ENCODE data around the gene SIAH1.
"Not testable (repeated sequence)": the region's sequence is repeated elsewhere in the genome, so short reads cannot be mapped to it uniquely, and the experiment has no call there.

The SIAH1 gene

DNA sequence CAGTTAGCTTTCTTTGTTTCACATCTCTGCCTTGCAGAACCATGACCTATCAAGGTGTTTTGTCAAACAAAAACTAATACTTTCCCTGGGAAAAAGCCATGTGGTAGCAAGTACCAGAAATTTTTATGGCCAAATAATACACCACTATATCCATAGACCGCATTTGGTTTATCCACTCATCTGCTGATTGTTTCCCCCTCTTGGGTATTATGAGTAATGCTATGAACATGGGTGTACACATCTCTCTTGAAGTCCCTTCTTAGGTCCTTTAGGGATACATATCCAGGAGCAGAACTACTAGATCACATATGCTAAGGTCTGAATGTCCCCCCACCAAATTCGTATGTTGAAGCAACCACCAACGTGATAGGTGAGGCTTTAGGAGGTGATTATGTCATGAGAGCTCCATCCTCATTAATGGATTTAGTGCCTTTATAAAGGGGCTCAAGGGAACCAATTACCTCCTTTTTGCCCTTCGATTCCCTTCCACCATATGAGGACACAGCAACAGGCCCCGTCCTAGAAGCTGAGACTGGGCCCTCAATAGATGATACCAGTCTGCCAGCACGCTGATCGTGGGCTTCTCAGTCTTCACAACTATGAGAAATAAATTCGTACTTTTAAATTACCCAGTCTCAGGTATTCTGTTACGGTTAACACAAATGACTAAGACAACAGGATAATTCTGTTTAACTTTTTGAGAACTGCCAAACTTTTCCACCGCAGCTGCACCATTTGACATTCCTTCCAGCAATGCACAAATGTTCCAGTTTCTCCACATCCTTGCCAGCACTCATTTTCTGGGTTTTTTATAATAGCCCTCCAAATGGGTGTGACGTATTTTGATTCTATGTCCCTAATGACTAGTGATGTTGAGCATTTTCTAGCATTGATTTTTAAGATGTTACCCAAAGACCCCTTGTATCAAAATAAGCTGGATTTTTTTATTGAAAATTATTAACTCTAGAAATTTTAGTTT is 30.0 kb downstream of the SIAH1 start:
- no peaks in the 10 kb centered on the region for H3K27me3 ChIP-seq (ENCODE audit: insufficient read depth, low read length)
- no peak overlapping the region for H3K4me3 ChIP-seq (ENCODE audit: low read length)

DNA sequence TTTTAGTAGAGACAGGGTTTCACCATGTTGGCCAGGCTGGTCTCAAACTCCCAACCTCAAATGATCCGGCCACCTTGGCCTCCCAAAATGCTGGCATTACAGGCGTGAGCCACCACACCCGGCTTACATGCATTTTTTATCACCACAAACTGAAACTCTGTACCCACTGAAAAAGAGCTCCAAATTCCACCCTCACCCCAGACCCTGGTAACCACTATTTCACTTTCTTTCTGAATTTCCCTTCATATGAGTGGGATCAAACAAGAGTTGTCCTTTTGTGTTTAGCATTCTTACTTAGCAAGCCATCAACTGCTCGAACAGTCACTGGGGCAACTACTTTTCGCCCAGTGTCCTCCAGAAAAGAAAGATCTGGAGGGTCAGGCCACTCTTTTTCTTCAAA is 30.8 kb downstream of the SIAH1 start:
- H3K4me3 ChIP-seq (ENCODE audit: low read length); H3K4me1 ChIP-seq (ENCODE audit: insufficient read depth, low read length); H2AFZ ChIP-seq (ENCODE audit: low read depth, low read length); H3K9me3 ChIP-seq (ENCODE audit: low read length); H3K27me3 ChIP-seq (ENCODE audit: insufficient read depth, low read length): not testable (repeated sequence)
- peaks cover 50% of the 10 kb centered on the region for H3K36me3 ChIP-seq (ENCODE audit: insufficient read depth, low read length)

More for the DNA sequence above, 30.0 kb downstream of the SIAH1 start:
- peaks cover 43% of the 10 kb centered on the region for H3K36me3 ChIP-seq (ENCODE audit: insufficient read depth, low read length)
- H3K4me1 ChIP-seq (ENCODE audit: insufficient read depth, low read length): no peaks in the 10 kb centered on the region
- H3K9me3 ChIP-seq (ENCODE audit: low read length): no peaks in the 10 kb centered on the region
- no peak overlapping the region for H2AFZ ChIP-seq (ENCODE audit: low read depth, low read length)

- H2AFZ ChIP-seq (ENCODE audit: low read depth, low read length): no peak overlapping the region
- H3K4me3 ChIP-seq (ENCODE audit: low read length): no peak overlapping the region
- no peaks in the 10 kb centered on the region for H3K9me3 ChIP-seq (ENCODE audit: low read length)
- H3K4me1 ChIP-seq (ENCODE audit: insufficient read depth, low read length): no peaks in the 10 kb centered on the region
- peaks cover 56% of the 10 kb centered on the region for H3K36me3 ChIP-seq (ENCODE audit: insufficient read depth, low read length)
- H3K27me3 ChIP-seq (ENCODE audit: insufficient read depth, low read length): no peaks in the 10 kb centered on the region
Observed at GRCh38 chr16:48353565-48354163, 31.5 kb downstream of the SIAH1 start.

GRCh38 chr16:48352648-48353390 is 32.4 kb downstream of the SIAH1 start:
- Histone ChIP-seq H3K36me3 (ENCODE audit: insufficient read depth, low read length) (peaks cover 57% of the 10 kb centered on the region), H3K4me1 (ENCODE audit: insufficient read depth, low read length) (peaks cover 6% of the 10 kb centered on the region), H3K4me3 (ENCODE audit: low read length) (no peak overlapping the region), H3K27me3 (ENCODE audit: insufficient read depth, low read length) (no peaks in the 10 kb centered on the region), H2AFZ (ENCODE audit: low read depth, low read length) (no peak overlapping the region), H3K9me3 (ENCODE audit: low read length) (no peaks in the 10 kb centered on the region)

GRCh38 chr16:48350736-48351135 is 34.5 kb downstream of the SIAH1 start:
- H3K4me3 ChIP-seq (ENCODE audit: low read length): no peak overlapping the region
- H2AFZ ChIP-seq (ENCODE audit: low read depth, low read length): no peak overlapping the region
- H3K9me3 ChIP-seq (ENCODE audit: low read length): no peaks in the 10 kb centered on the region
- H3K4me1 ChIP-seq (ENCODE audit: insufficient read depth, low read length): peaks cover 9% of the 10 kb centered on the region
- H3K36me3 ChIP-seq (ENCODE audit: insufficient read depth, low read length): peaks cover 51% of the 10 kb centered on the region
- no peaks in the 10 kb centered on the region for H3K27me3 ChIP-seq (ENCODE audit: insufficient read depth, low read length)

- peaks cover 9% of the 10 kb centered on the region for H3K4me1 ChIP-seq (ENCODE audit: insufficient read depth, low read length)
- no peak overlapping the region for H2AFZ ChIP-seq (ENCODE audit: low read depth, low read length)
- H3K36me3 ChIP-seq (ENCODE audit: insufficient read depth, low read length): peaks cover 46% of the 10 kb centered on the region
- no peak overlapping the region for H3K4me3 ChIP-seq (ENCODE audit: low read length)
- H3K27me3 ChIP-seq (ENCODE audit: insufficient read depth, low read length): no peaks in the 10 kb centered on the region
- no peaks in the 10 kb centered on the region for H3K9me3 ChIP-seq (ENCODE audit: low read length)
Observed at GRCh38 chr16:48347980-48348379, 37.2 kb downstream of the SIAH1 start.

DNA sequence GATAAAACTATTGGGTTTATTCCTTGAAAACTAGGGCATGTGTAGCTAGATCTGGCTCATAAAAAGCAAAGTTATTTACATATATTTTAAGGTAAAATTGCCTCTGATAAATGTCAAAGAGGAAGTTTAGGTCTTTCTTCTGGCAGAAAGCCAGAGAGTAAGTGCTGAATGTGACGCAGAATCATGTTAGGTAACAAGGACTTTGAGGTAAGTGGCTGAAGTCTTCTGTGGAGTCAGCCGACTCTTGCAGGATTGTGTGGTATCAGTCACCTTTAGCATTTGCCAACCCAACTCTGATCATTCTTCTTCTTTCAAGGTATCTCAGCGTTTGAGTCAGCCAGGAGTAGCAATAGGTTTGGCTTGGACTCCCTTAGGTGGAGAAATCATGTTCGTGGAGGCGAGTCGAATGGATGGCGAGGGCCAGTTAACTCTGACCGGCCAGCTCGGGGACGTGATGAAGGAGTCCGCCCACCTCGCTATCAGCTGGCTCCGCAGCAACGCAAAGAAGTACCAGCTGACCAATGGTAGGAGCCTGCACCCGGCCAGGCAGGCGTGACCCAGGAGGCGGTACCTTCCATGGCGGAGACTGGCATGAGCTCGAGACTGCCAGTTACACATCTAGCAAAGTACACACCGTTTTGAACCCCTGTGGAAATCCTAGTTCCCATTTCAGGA is 37.9 kb downstream of the SIAH1 start:
- Histone ChIP-seq H3K4me1 (ENCODE audit: insufficient read depth, low read length) (peaks cover 9% of the 10 kb centered on the region), H3K4me3 (ENCODE audit: low read length) (no peak overlapping the region), H3K36me3 (ENCODE audit: insufficient read depth, low read length) (peaks cover 47% of the 10 kb centered on the region)

GRCh38 chr16:48342591-48342990 is 42.6 kb downstream of the SIAH1 start:
- Histone ChIP-seq H3K4me3 (ENCODE audit: low read length) (no peak overlapping the region), H3K36me3 (ENCODE audit: insufficient read depth, low read length) (peaks cover 32% of the 10 kb centered on the region), H3K4me1 (ENCODE audit: insufficient read depth, low read length) (peaks cover 1% of the 10 kb centered on the region)

More for the DNA sequence above, 37.9 kb downstream of the SIAH1 start:
- Histone ChIP-seq H3K27me3 (ENCODE audit: insufficient read depth, low read length) (no peaks in the 10 kb centered on the region), H3K9me3 (ENCODE audit: low read length) (no peaks in the 10 kb centered on the region), H2AFZ (ENCODE audit: low read depth, low read length) (no peak overlapping the region)

GRCh38 chr16:48340054-48340453 is 45.2 kb downstream of the SIAH1 start:
- Histone ChIP-seq H3K9me3 (ENCODE audit: low read length) (no peaks in the 10 kb centered on the region), H3K4me3 (ENCODE audit: low read length) (no peak overlapping the region), H3K36me3 (ENCODE audit: insufficient read depth, low read length) (peaks cover 52% of the 10 kb centered on the region), H3K4me1 (ENCODE audit: insufficient read depth, low read length) (no peaks in the 10 kb centered on the region), H2AFZ (ENCODE audit: low read depth, low read length) (no peak overlapping the region), H3K27me3 (ENCODE audit: insufficient read depth, low read length) (no peaks in the 10 kb centered on the region)

More at GRCh38 chr16:48342591-48342990, 42.6 kb downstream of the SIAH1 start:
- Histone ChIP-seq H3K27me3 (ENCODE audit: insufficient read depth, low read length) (no peaks in the 10 kb centered on the region), H3K9me3 (ENCODE audit: low read length) (no peaks in the 10 kb centered on the region), H2AFZ (ENCODE audit: low read depth, low read length) (no peak overlapping the region)

DNA sequence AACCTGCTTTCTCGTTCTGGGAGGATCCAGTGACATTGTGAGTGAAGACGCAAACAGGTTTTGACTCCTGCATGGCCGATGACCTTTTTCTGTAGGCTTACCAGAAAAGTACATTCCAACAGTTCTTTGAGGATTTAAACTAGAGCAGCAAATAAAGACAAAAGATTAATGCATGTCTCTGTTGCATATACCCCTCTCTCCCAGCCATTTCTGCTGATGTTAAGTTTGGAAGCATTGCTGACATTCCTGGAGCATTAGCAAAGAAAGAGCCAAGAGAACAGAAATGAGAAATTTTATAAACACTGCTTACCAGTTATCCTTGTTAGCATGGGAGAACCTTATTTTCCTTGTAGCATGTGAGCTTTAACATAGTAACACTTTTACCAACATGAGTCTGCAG is 49.3 kb downstream of the SIAH1 start:
- no peaks in the 10 kb centered on the region for H3K27me3 ChIP-seq (ENCODE audit: insufficient read depth, low read length)
- H3K4me3 ChIP-seq (ENCODE audit: low read length): no peak overlapping the region
- H3K4me1 ChIP-seq (ENCODE audit: insufficient read depth, low read length): no peaks in the 10 kb centered on the region
- peaks cover 49% of the 10 kb centered on the region for H3K36me3 ChIP-seq (ENCODE audit: insufficient read depth, low read length)
- H3K9me3 ChIP-seq (ENCODE audit: low read length): no peaks in the 10 kb centered on the region
- H2AFZ ChIP-seq (ENCODE audit: low read depth, low read length): no peak overlapping the region

- Histone ChIP-seq H3K4me3 (ENCODE audit: low read length) (no peak overlapping the region), H3K27me3 (ENCODE audit: insufficient read depth, low read length) (no peaks in the 10 kb centered on the region), H3K36me3 (ENCODE audit: insufficient read depth, low read length) (peaks cover 44% of the 10 kb centered on the region), H2AFZ (ENCODE audit: low read depth, low read length) (no peak overlapping the region), H3K4me1 (ENCODE audit: insufficient read depth, low read length) (no peaks in the 10 kb centered on the region), H3K9me3 (ENCODE audit: low read length) (no peaks in the 10 kb centered on the region)
Observed at GRCh38 chr16:48334325-48334724, 50.9 kb downstream of the SIAH1 start.

DNA sequence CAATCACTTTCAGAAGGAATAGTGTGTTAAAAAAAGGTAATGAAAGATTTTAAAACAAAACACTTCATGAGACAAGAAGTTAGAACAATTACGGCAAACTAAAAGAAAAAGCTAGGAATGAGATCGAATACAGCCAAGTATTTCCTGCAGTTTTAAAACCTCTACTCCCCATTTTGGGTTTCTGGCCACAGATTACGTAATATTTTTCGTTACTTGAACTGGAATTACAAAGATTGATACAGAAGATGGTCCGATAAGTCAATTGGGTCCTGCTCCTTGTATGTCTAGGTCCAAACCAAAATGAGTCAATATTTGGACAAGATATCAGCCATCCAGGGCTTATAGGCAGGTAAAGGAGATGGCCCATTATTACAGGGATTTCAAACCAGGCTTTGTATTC is 52.2 kb downstream of the SIAH1 start:
- H2AFZ ChIP-seq (ENCODE audit: low read depth, low read length): no peak overlapping the region
- H3K36me3 ChIP-seq (ENCODE audit: insufficient read depth, low read length): peaks cover 41% of the 10 kb centered on the region

More for the DNA sequence above, 52.2 kb downstream of the SIAH1 start:
- Histone ChIP-seq H3K9me3 (ENCODE audit: low read length) (no peaks in the 10 kb centered on the region), H3K27me3 (ENCODE audit: insufficient read depth, low read length) (no peaks in the 10 kb centered on the region), H3K4me1 (ENCODE audit: insufficient read depth, low read length) (no peaks in the 10 kb centered on the region), H3K4me3 (ENCODE audit: low read length) (no peak overlapping the region)
